HAP-1 (cell line): ENCODE results near the gene MRE11.
"Not testable (repeated sequence)": the region's sequence is repeated elsewhere in the genome, so short reads cannot be mapped to it uniquely, and the experiment has no call there.

ENCODE experiments used
- DNase-seq, 2 experiments: peaks; one replicate each; pipeline ENCODE4 v3.0.0-alpha.2; 2016 to 2020; ENCODE audit warnings: low spot score in 2 of 2
- H3K27me3 ChIP-seq: fragments of 250-450 bp; sonication (Bioruptor Pico); 2 replicates; pipeline ENCODE4 v1.5.1; 2020; ENCODE audit warnings: low read depth, mild to moderate bottlenecking, moderate library complexity
- H3K36me3 ChIP-seq: fragments of 250-450 bp; sonication (Bioruptor Pico); replicated peaks from 2 replicates; pipeline ENCODE4 v1.5.1; 2020; ENCODE audit warnings: mild to moderate bottlenecking
- H3K4me1 ChIP-seq: fragments of 250-450 bp; sonication (Bioruptor Pico); 2 replicates; pipeline ENCODE4 v1.5.1; 2020; ENCODE audit warnings: mild to moderate bottlenecking
- H3K4me3 ChIP-seq: fragments of 250-450 bp; sonication (Bioruptor Pico); 2 replicates; pipeline ENCODE4 v1.5.1; 2020; ENCODE audit warnings: mild to moderate bottlenecking, moderate library complexity
- H3K9me3 ChIP-seq: fragments of 250-450 bp; sonication (Bioruptor Pico); 2 replicates; pipeline ENCODE4 v1.5.1; 2020; ENCODE audit warnings: mild to moderate bottlenecking, moderate library complexity
- in situ Hi-C: fragments of 300-500 bp; cut with MboI; formaldehyde crosslinking; loops from 3 replicates; pipeline ENCODE4 v1.14.3; 2020; ENCODE audit warnings: low sequenced_read_pairs, inconsistent platforms, mixed read lengths

Gene MRE11

GRCh38 chr11:94519478-94520084 lies 25.9 kb upstream of the MRE11 start:
- Histone ChIP-seq H3K27me3 (peaks cover 18% of the 10 kb centered on the region), H3K9me3 (no peaks in the 10 kb centered on the region), H3K4me1 (no peaks in the 10 kb centered on the region), H3K36me3 (no peaks in the 10 kb centered on the region), H3K4me3 (no peak overlapping the region)
- in situ Hi-C loops, result loop anchor here (10.0 to 25.0 kb wide), 2 partner anchors 85 to 632 kb away; no protein-coding TSS in a partner anchor
- DNase-seq, result peak; percentile 28 to 32

- no peaks in the 10 kb centered on the region for H3K36me3 ChIP-seq
- H3K9me3 ChIP-seq, result no peaks in the 10 kb centered on the region
- no peaks in the 10 kb centered on the region for H3K4me1 ChIP-seq
- DNase-seq, result no peak
- H3K27me3 ChIP-seq, result peaks cover 18% of the 10 kb centered on the region
- no peak overlapping the region for H3K4me3 ChIP-seq
- in situ Hi-C loops, result loop anchor here (25.0 kb wide), 1 partner anchor 631 kb away; no protein-coding TSS in a partner anchor
These were observed 24.7 kb upstream of the MRE11 start for GRCh38 chr11:94518300-94518699.

- no peaks in the 10 kb centered on the region for H3K4me1 ChIP-seq
- H3K9me3 ChIP-seq, result no peaks in the 10 kb centered on the region
- in situ Hi-C loops, result loop anchor here (25.0 kb wide), 1 partner anchor 629 kb away; no protein-coding TSS in a partner anchor
- no peak for DNase-seq
- H3K4me3 ChIP-seq, result no peak overlapping the region
- peaks cover 18% of the 10 kb centered on the region for H3K27me3 ChIP-seq
- H3K36me3 ChIP-seq, result no peaks in the 10 kb centered on the region
These were observed 23.1 kb upstream of the MRE11 start for GRCh38 chr11:94516725-94517124.

- in situ Hi-C loops, result loop anchor here (25.0 kb wide), 1 partner anchor 628 kb away; no protein-coding TSS in a partner anchor
- DNase-seq, result no peak
- Histone ChIP-seq H3K27me3 (peaks cover 18% of the 10 kb centered on the region), H3K9me3 (no peaks in the 10 kb centered on the region), H3K4me3 (no peak overlapping the region), H3K36me3 (no peaks in the 10 kb centered on the region), H3K4me1 (no peaks in the 10 kb centered on the region)
These were observed 21.8 kb upstream of the MRE11 start for GRCh38 chr11:94515398-94515797.

- in situ Hi-C loops, result loop anchor here (25.0 kb wide), 1 partner anchor 626 kb away; no protein-coding TSS in a partner anchor
These were observed 19.4 kb upstream of the MRE11 start for GRCh38 chr11:94513091-94513490.

GRCh38 chr11:94511932-94512781 lies 18.5 kb upstream of the MRE11 start, which contains the start of gene C11orf97:
C11orf97 (plus strand) TSS chr11:94512461; CDS start chr11:94512529, 68 bp downstream.
- in situ Hi-C loops, result loop anchor here (25.0 kb wide), 1 partner anchor 625 kb away; no protein-coding TSS in a partner anchor
- no peaks in the 10 kb centered on the region for H3K36me3 ChIP-seq
- no peaks in the 10 kb centered on the region for H3K9me3 ChIP-seq
- H3K27me3 ChIP-seq, result peaks cover 19% of the 10 kb centered on the region
- no peaks in the 10 kb centered on the region for H3K4me1 ChIP-seq
- peak in 1 of 2 experiments; percentile 76 for DNase-seq
- H3K4me3 ChIP-seq, result peak within 1 kb of the TSS; percentile 25

More at GRCh38 chr11:94513091-94513490, 19.4 kb upstream of the MRE11 start:
- Histone ChIP-seq H3K9me3 (no peaks in the 10 kb centered on the region), H3K36me3 (no peaks in the 10 kb centered on the region), H3K4me1 (no peaks in the 10 kb centered on the region), H3K27me3 (peaks cover 21% of the 10 kb centered on the region), H3K4me3 (no peak overlapping the region)
- no peak for DNase-seq

- H3K36me3 ChIP-seq, result no peaks in the 10 kb centered on the region
- DNase-seq, result no peak
- H3K4me3 ChIP-seq, result no peak overlapping the region
- in situ Hi-C loops, result loop anchor here (25.0 kb wide), 1 partner anchor 620 kb away; no protein-coding TSS in a partner anchor
- H3K9me3 ChIP-seq, result no peaks in the 10 kb centered on the region
- peaks cover 3% of the 10 kb centered on the region; the same call in 1 of the 2 replicates for H3K27me3 ChIP-seq
- no peaks in the 10 kb centered on the region for H3K4me1 ChIP-seq
These were observed 13.8 kb upstream of the MRE11 start for GRCh38 chr11:94507485-94507884.

- not testable (repeated sequence) for H3K4me1 ChIP-seq
- in situ Hi-C loops, result loop anchor here (25.0 kb wide), 1 partner anchor 619 kb away; no protein-coding TSS in a partner anchor
These were observed 12.9 kb upstream of the MRE11 start for GRCh38 chr11:94506513-94506912.

GRCh38 chr11:94504689-94505293 lies 11.1 kb upstream of the MRE11 start:
- Histone ChIP-seq H3K9me3 (no peaks in the 10 kb centered on the region), H3K4me1 (peaks cover 5% of the 10 kb centered on the region; the same call in 1 of the 2 replicates), H3K36me3 (peaks cover 2% of the 10 kb centered on the region), H3K4me3 (no peak overlapping the region), H3K27me3 (peaks cover 3% of the 10 kb centered on the region; the same call in 1 of the 2 replicates)
- peak in 1 of 2 experiments; percentile 50 for DNase-seq
- in situ Hi-C loops, result loop anchor here (25.0 kb wide), 1 partner anchor 617 kb away; no protein-coding TSS in a partner anchor

More at GRCh38 chr11:94506513-94506912, 12.9 kb upstream of the MRE11 start:
- H3K9me3 ChIP-seq, H3K27me3 ChIP-seq, H3K36me3 ChIP-seq, H3K4me3 ChIP-seq, DNase-seq: not testable (repeated sequence)

- peaks cover 17% of the 10 kb centered on the region for H3K36me3 ChIP-seq
- peaks cover 5% of the 10 kb centered on the region; the same call in 1 of the 2 replicates for H3K4me1 ChIP-seq
- no peaks in the 10 kb centered on the region for H3K9me3 ChIP-seq
- DNase-seq, result no peak
- H3K4me3 ChIP-seq, result no peak overlapping the region
- no peaks in the 10 kb centered on the region for H3K27me3 ChIP-seq
- in situ Hi-C loops, result loop anchor here (25.0 kb wide), 1 partner anchor 614 kb away; no protein-coding TSS in a partner anchor
These were observed 7.9 kb upstream of the MRE11 start for GRCh38 chr11:94501522-94501921.

- in situ Hi-C loops, result loop anchor here (25.0 kb wide), 1 partner anchor 613 kb away; no protein-coding TSS in a partner anchor
- no peaks in the 10 kb centered on the region for H3K9me3 ChIP-seq
- H3K4me3 ChIP-seq, result no peak overlapping the region
- H3K36me3 ChIP-seq, result peaks cover 17% of the 10 kb centered on the region
- H3K27me3 ChIP-seq, result no peaks in the 10 kb centered on the region
- H3K4me1 ChIP-seq, result peaks cover 5% of the 10 kb centered on the region; the same call in 1 of the 2 replicates
- peak; percentile 63 to 66 for DNase-seq
These were observed 6.5 kb upstream of the MRE11 start for GRCh38 chr11:94500181-94500580.

GRCh38 chr11:94494126-94494680 lies 559 bp upstream of the MRE11 start:
- Histone ChIP-seq H3K4me3 (peak overlapping the region; percentile 81), H3K9me3 (no peaks in the 10 kb centered on the region), H3K36me3 (peaks cover 20% of the 10 kb centered on the region), H3K27me3 (no peaks in the 10 kb centered on the region), H3K4me1 (peaks cover 5% of the 10 kb centered on the region; the same call in 1 of the 2 replicates)
- in situ Hi-C loops, result no loop called here
- DNase-seq, result no peak

- in situ Hi-C loops, result no loop called here
- Histone ChIP-seq H3K4me3 (no peak overlapping the region), H3K27me3 (no peaks in the 10 kb centered on the region), H3K36me3 (peaks cover 55% of the 10 kb centered on the region), H3K9me3 (no peaks in the 10 kb centered on the region), H3K4me1 (no peaks in the 10 kb centered on the region)
- no peak for DNase-seq
These were observed 7.6 kb downstream of the MRE11 start for GRCh38 chr11:94486068-94486467.
